SK-MEL-5 (cell line): ENCODE measurements around the gene POLR2F. TPM values are rescaled to one million over a fixed set of nuclear protein-coding genes. Genes with fewer than 3 reads are reported as not detected.

Source experiments
- DNase-seq: peaks from one replicate; pipeline ENCODE4 v3.0.0-alpha.2; 2016; ENCODE audit warnings: low read depth, low spot score
- in situ Hi-C: cut with HindIII; loops from 2 replicates; pipeline ENCODE4 v1.10.0; 2016; ENCODE audit warnings: low sequenced_read_pairs, high pct_unique_total_duplicates, low pct_unique_long_range_greater_than_20kb
- total RNA-seq: library from RNA; depleted of rRNA; stranded (reverse); fragments of >200 nt; shearing (Covaris generic); gene quantifications from 2 replicates; pipeline ENCODE4 v1.2.3, GENCODE V29; 2014

The POLR2F gene
- total RNA-seq, 1 experiment from 2014 or later: 260 TPM

DNA sequence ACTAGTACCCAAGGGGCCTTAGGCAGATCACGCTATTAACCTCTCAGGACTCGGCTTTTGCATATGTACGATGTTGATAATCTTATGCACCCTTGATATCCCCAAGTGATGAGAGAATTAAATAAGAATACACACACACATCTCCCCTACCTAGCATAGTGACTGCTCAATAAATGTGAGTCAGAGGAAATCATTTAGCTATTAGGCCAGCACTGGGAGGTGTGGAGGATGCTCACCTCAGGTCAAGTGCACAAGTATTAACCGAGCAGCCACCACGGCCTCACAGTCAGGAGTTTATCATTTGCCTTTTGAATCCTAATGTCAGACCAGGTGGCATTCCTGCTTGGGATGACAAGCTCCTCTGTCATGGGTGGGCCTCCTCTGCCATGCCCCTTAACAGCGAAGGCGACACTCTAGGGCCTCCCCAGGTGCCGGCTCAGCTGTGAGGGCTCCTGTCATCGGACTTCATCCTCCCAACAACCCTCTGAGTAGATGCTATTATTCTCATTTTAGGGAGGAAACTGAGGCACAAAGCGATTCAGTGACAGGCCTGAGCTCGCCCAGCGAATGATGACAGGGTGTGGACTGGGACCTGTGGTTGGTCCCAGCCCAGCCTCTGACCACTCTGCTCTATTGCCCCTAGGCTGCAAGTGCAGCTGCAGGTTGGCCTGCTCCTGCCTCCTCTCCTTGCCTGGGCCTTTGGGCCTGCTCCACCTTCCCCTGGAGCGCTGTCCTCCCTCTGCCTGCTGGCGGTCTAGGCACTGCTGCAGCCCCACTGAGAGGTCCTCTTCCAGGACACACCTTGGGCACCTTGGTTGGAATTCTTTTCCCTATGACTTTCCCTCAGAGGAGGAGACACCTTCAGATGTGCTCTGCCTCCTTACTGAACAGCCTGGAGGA is 35.9 kb downstream of the POLR2F start:
- DNase-seq: no peak
- in situ Hi-C loops: no loop called here

DNA sequence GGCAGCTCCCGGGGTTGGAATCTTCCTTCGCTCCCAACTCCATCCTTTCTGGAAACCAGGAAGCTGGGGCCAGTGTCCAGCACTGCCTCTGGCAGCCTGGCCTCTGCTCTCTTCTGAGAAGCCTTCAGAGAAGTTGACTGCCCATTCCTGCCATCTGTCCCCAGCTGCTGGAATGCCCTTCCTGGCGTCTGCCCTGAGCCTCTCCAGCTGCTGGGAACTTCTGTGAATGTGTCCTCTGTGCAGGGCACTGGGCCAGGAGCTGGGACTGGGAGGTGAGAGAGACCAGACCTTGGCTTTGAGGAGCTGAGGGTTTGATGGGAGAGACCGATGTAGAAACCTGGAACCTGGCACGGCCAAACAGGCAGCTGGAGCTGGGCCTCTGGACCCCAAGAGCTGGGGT is 36.8 kb downstream of the POLR2F start:
- no peak for DNase-seq
- in situ Hi-C loops: no loop called here

DNA sequence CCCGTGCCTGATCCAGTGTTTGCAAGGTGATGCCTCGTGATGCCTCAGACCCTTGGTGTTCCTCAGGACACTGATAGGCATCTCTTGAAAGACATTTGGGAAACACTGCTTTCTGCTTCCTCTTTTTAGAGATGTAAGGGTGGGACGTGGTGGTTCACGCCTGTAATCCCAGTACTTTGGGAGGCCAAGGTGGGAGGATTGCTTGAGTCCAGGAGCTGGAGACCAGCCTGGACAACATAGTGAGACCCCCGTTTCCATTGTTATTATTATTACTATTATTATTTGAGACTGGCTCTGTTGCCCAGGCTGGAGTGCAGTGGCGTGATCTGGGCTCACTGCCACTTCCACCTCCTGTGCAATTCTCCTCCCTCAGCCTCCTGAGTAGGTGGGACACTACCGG is 37.4 kb downstream of the POLR2F start:
- in situ Hi-C loops: no loop called here
- DNase-seq: no peak

DNA sequence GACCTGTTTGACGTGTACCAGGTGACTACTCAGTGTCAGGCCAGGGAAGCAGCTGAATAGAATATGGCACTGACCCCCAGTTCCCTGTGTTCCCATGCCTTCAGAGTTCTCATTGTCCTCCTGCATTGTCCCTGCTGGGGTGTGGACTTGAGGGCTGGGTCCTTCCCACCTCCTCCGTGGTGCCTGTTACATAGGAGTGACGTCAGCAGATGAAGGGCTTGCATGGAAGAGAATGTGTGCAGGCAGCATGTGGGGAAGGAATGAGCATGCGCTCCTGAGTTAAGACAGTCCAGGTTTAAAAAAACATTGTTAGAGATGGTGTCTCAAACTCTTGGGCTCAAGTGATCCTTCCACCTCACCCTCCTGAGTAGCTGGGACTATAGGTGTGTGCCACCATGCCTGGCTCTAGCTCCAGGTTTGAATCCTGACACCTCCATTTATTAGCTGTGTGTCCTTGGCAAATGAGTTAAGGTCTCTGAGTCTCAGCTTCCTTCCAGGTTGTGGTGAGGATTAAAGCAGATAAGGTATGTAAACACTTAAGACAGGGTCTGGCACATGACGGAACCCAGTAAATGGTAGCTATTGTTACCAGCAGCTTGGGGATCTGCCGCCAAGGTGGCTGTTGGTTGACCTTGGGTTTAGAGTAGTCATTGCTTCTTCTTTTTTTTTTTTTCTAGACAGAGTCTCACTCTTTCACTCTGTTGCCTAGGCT is 38.4 kb downstream of the POLR2F start:
- DNase-seq: peak; percentile 34
- in situ Hi-C loops: no loop called here

DNA sequence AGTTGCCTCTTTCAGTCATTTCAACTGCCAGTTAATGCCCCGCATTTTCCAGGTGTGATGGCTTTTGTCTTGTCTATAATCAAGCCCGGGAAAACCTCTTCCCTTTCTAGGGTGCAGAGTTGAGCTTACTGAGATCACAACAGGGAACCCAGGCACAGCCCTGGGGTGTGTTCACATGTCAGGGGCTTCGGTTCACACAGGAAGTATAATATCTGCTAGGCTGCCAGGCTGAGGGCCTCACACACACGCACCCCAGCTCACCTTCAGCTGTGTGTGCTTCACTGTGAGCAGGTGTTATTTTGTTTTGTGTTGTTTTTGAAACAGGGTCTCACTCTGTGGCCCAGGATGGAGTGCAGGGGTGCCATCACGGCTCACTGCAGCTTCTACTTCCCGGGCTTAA is 40.5 kb downstream of the POLR2F start:
- DNase-seq: no peak
- in situ Hi-C loops: no loop called here

DNA sequence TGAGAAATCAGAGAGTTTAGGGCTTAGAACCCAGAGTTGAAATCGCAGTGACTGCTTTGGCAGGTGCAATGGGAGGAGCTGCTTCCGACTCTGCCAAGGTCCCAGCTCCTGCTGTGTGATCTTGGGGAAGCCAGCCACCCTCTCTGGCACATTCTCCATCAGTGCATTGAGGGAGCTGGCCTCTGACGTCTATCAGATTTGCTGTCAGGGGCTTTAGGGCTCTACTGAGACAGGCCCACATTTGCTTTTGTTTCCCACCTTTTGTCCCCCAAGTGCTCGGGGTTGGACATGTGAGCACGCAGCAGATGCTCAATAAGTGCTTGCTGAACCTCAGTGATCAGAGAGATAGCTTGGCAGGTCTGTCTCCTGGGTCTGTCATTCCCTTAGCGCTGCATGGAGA is 41.5 kb downstream of the POLR2F start:
- DNase-seq: no peak
- in situ Hi-C loops: no loop called here

DNA sequence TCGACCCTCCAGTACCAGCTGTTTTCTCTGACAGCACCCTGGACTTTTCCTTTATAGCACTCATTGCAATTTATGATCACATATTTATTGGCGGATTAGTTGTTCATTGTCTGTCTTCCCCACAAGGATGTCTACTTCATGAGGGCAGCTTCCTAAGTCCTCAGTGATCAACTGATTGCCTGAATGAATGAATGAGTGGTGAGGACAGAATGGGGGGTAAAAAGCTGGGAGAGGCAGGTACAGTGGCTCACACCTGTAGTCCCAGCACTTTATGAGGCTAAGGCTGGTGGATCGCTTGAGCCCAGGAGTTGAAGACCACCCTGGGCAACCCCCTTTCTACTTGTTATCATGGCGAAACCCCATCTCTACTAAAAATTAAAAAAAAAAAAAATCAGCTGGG is 42.0 kb downstream of the POLR2F start:
- DNase-seq: no peak
- in situ Hi-C loops: no loop called here

DNA sequence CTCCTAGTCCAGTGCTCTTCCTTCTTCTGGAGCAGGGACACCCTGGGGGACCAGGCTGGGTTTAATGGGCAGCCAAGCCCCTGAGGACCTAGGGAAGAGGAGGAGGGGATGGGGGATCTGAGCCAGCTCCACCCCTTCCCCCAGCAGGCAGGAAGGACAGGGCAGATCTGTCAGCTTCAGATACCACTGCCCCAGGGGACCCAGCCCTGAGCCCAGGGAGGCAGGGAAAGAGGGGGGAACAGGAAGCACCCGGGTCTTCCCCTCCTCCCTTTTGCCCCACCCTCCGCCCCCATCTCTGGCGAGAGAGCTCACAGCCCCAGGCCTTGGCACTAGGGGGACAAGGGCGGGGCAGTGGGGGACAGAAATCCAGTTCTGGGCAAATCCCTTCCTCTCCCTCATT is 42.6 kb downstream of the POLR2F start:
- in situ Hi-C loops: no loop called here
- no peak for DNase-seq

DNA sequence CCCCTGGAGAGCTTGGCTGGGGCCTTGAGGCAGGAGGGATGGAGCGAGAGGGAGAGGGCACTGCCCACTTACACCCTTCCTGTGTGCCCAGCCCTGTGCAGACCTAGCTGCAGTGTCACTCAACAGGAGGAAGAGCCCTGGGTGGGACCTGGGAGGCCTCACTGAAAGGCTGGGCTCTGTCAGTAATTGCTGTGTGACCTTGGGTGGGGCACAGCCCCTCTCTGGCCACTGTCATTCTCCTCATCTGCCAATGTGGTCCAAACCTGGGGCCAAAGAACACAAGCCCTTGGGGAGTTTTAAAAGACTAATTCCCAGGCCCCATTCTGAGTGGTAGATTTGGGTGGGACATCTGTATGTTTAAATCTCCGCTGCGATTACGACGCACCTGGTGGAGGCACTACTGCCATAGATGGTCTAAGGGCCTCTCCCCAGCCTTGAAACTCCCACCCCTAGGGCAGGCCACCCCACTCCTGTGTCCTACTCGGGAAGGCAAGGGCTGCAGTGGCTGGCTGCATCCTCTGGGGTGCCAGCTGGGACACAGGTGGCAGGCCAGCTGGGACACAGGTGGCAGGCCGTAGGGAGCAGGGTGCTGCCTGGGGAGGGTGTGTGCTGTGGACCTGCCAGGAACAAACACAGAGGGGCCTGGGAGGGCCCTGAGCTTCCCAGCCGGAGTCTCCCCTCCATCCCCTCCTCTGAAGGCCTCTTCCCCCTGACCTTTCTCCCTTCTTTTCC is 43.2 kb downstream of the POLR2F start:
- in situ Hi-C loops: no loop called here
- DNase-seq: no peak

DNA sequence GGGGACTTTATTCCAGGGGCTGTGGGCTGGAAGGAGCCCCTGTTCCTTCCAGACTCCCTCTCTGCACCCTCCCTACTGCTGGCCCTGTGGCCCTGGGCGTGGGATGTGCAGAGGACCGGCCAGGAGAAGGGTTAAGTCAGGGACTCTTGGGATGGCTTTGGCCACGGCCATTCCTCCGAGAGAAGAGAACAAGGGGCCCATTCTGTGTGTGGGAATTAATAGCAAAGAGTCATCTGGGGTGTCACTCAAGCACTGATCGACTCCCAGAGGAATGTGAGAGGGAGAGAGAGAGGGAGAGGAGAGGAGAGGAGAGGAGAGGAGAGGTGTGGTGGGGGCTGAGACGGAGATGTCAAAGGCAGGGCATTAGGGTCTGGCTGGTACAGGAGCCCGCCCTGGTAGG is 45.0 kb downstream of the POLR2F start:
- in situ Hi-C loops: no loop called here
- peak; percentile 74 for DNase-seq

DNA sequence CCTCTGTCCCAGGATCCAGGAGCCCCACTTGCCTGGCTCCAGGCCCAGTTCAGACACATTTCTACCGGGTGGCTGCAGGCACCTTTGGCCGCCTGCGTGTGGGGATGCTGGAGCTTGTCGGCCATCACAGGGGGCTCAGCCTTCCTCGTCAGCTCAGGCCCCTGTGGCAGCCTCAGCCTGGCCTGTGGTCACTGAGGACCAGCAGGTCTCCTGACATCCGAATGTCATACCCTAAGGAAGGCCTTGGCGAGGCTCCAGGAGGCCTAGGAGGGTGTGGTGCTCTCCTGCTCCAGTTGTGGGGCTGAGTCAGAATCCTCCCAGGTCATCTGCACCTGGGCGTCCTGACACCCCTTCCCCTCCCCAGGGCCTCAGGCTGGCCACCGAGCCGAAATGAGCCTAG is 45.7 kb downstream of the POLR2F start:
- in situ Hi-C loops: no loop called here
- no peak for DNase-seq

DNA sequence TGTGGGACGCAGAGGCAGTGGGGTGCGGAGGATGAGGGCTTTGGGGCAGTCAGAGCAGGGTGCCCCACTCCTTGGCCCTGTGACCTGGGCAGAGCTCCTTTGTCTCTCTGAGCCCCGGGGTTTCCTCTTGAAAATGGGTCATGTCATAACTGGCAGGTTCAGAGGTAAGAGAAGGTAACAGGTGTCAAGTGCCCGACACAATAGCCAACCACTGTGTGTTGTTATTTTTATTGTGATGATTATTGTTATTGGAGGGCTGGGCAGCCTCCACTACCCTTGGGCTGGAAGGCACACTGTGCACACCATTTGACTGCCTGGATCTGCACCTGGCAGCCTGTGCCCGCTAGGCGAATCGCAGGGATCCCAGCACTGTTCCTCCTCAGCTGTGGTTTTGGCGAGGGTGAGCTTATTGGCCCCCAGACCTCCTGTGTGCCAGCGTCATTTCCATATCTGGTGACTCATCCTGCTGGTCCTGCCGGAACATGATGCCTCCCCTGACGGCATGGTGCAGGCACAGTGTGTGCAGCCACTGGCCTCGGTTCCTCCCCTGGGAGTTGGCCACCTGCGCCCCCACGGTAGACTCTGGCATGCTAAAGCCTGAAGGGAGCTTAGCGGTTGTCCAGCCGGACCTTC is 46.3 kb downstream of the POLR2F start:
- in situ Hi-C loops: no loop called here
- peak; percentile 26 for DNase-seq

DNA sequence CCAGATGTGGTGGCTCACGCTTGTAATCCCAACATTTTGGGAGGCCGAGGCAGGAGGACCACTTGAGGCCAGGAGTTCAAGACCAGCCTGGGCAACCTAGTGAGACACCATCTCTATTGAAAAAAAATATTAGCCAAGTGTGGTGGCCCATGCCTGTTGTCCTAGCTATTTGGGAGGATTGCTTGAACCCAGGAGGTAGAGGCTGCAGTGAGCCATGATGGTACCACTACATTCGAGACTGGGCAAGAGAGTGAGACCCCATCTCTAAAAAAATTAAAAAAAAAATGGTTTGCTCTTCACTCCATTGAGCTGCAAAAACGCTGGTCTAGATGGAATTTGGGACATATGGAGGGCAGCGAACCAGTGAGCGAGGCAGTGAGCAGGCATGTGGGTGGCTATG is 52.4 kb downstream of the POLR2F start:
- DNase-seq: no peak

DNA sequence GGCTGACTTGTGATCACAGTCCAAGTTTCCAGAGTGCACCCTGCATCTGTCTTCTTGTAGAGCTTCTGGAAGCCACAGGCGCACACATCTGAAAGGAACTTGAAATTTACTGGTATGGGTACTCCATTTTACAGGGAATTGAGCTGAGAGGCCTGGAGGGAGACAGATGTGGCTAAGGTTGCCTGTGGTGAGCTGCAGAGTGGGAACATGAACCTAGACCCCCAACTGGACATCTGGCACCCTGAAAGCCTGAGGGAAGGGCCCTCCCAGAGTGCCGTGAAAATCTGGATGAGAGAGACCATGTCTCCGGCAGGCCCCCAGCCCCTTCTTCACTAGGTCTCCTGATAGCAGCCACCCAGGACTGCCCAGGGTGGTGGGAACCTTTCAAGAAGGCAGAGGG is 53.4 kb downstream of the POLR2F start:
- no peak for DNase-seq
- in situ Hi-C loops: no loop called here

More for the DNA sequence above, 52.4 kb downstream of the POLR2F start:
- in situ Hi-C loops: no loop called here

DNA sequence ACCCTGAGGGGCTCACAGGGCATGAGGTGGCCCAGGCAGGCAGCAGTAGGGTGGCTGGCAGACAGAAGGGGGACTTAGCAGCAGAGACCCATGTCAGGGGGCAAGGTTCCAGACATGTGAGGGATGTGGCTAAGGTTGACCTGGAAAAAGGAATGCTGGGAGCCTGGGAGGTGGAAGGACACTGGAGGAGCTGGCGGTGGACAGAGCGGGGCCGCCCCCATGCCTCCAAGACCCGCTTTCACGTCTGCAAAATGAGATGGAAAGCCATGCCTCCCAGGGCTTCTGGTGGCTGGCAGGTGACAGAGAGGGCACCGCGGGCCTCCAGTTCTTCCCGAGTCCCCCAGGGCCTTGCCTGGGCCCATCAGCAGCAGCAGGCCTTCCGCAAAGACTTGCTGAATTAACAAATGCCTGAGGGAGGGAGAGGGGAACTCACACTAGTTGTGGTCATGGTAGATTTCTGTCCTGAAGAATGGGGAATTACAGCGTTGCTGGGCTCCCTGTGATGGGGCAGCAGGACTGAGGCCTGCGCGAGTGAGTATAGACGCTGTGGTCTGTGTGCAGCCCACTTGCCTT is 53.9 kb downstream of the POLR2F start:
- DNase-seq: no peak
- in situ Hi-C loops: no loop called here

DNA sequence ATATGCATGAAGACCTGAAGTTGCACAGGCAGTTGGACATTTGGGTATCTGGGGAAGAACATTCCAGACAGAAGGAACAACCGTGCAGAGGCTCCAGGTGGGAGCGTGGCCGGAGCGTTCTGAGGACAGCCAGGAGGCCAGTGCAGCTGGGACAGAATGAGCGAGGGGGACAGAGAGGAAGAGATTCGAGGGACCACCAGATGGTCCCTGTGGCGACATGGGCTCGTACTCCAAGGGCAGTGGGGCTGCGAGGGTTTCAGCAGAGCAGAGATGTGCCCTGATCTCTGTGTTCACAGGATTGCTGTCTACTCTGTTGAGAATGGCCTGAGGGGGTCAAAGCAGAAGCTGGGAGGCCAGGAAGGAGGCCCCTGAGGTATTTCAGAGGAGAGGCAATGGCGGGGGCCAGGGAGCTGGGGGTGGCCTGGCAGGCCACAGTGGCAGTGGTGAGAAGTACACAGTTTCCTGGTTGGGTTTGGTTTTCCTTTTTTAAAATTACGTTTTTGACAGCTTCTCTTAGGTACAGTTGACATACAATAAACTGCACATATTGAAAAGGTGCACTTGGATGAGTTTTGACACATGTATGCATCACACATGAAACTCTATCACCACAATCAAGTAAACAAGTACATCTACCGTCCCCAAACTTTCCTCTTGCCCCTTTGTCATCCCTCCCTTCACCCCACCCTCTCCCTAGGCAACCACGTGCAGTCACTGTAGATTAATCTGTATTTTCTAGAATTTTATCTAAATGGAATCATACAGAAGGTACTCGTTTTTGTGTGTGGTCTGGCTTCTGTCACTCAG is 55.7 kb downstream of the POLR2F start:
- in situ Hi-C loops: no loop called here
- DNase-seq: no peak

DNA sequence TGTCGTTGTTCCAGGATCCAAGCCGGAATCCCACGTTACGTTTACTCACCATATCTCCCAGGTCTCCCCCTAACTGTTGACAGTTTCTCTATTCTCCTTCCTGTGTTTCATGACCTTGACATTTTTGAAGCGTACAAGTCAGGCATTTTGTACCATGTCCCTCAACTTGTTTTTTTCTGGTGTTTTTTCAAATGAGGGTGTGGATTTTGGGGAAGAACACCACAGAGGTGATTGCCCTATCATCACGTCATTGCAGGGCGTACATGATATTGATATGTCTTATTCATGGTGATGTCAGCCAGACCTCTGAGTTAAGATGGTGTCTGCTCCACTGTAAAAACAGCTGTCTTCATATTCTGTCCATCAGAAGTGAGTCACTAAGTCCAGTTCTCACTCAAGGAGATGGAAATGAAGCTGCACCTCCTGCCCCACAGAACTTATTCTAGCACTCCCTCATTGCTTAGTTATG is 59.1 kb downstream of the POLR2F start:
- in situ Hi-C loops: no loop called here
- DNase-seq: no peak
